Ishikawa (cell line): ENCODE results near the gene HSPB7.

Source experiments
- CEBPB ChIP-seq: IDR thresholded peaks from 2 replicates; pipeline ENCODE4 v1.6.1; 2012
- CREB1 ChIP-seq: IDR thresholded peaks from 2 replicates; pipeline ENCODE4 v1.6.1; 2012; ENCODE audit warnings: low read depth
- EGR1 ChIP-seq: IDR thresholded peaks from 2 replicates; pipeline ENCODE4 v1.6.1; 2012
- EP300 ChIP-seq: IDR thresholded peaks from 2 replicates; pipeline ENCODE4 v1.6.1; 2012; ENCODE audit warnings: borderline replicate concordance
- FOXM1 ChIP-seq: IDR thresholded peaks from 2 replicates; pipeline ENCODE4 v1.6.1; 2012; ENCODE audit warnings: low read depth, borderline replicate concordance
- MAX ChIP-seq: IDR thresholded peaks from 2 replicates; pipeline ENCODE4 v1.6.1; 2012
- NFIC ChIP-seq: IDR thresholded peaks from 2 replicates; pipeline ENCODE4 v1.6.1; 2012
- RAD21 ChIP-seq: IDR thresholded peaks from 2 replicates; pipeline ENCODE4 v1.6.1; 2012; ENCODE audit warnings: low read depth
- TAF1 ChIP-seq: IDR thresholded peaks from 2 replicates; pipeline ENCODE4 v1.6.1; 2012; ENCODE audit warnings: low read depth, mild to moderate bottlenecking
- TCF12 ChIP-seq: IDR thresholded peaks from 2 replicates; pipeline ENCODE4 v1.6.1; 2012; ENCODE audit warnings: low read depth
- TEAD4 ChIP-seq: IDR thresholded peaks from 2 replicates; pipeline ENCODE4 v1.6.1; 2012
- USF1 ChIP-seq: IDR thresholded peaks from 2 replicates; pipeline ENCODE4 v1.6.1; 2012
- YY1 ChIP-seq: IDR thresholded peaks from 2 replicates; pipeline ENCODE4 v1.6.1; 2012; ENCODE audit warnings: low read depth
- ZBTB7A ChIP-seq: IDR thresholded peaks from 2 replicates; pipeline ENCODE4 v1.6.1; 2012; ENCODE audit warnings: low read depth
- TF ChIP-seq, protein P1 (sequence below): IDR thresholded peaks from 2 replicates; pipeline ENCODE4 v1.6.1; 2012; ENCODE audit warnings: low read depth, mild to moderate bottlenecking

HSPB7 gene

GRCh38 chr1:16046842-16047241, 29.0 kb upstream of the HSPB7 start:
- TF ChIP-seq MAX = no peak
- TF ChIP-seq RAD21 = no peak

- TF ChIP-seq CEBPB = no peak
- TF ChIP-seq, protein P1, sequence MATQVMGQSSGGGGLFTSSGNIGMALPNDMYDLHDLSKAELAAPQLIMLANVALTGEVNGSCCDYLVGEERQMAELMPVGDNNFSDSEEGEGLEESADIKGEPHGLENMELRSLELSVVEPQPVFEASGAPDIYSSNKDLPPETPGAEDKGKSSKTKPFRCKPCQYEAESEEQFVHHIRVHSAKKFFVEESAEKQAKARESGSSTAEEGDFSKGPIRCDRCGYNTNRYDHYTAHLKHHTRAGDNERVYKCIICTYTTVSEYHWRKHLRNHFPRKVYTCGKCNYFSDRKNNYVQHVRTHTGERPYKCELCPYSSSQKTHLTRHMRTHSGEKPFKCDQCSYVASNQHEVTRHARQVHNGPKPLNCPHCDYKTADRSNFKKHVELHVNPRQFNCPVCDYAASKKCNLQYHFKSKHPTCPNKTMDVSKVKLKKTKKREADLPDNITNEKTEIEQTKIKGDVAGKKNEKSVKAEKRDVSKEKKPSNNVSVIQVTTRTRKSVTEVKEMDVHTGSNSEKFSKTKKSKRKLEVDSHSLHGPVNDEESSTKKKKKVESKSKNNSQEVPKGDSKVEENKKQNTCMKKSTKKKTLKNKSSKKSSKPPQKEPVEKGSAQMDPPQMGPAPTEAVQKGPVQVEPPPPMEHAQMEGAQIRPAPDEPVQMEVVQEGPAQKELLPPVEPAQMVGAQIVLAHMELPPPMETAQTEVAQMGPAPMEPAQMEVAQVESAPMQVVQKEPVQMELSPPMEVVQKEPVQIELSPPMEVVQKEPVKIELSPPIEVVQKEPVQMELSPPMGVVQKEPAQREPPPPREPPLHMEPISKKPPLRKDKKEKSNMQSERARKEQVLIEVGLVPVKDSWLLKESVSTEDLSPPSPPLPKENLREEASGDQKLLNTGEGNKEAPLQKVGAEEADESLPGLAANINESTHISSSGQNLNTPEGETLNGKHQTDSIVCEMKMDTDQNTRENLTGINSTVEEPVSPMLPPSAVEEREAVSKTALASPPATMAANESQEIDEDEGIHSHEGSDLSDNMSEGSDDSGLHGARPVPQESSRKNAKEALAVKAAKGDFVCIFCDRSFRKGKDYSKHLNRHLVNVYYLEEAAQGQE = no peak
- no peak for TF ChIP-seq TEAD4
- no peak for TF ChIP-seq EP300
- TF ChIP-seq FOXM1 = no peak
- TF ChIP-seq NFIC = no peak
- TF ChIP-seq RAD21 = no peak
- no peak for TF ChIP-seq MAX
- TF ChIP-seq ZBTB7A = no peak
- no peak for TF ChIP-seq EGR1
- TF ChIP-seq CREB1 = no peak
- TF ChIP-seq USF1 = no peak
- TF ChIP-seq YY1 = no peak
- no peak for TF ChIP-seq TCF12
- TF ChIP-seq TAF1 = no peak
Measured at GRCh38 chr1:16043950-16044349, 26.1 kb upstream of the HSPB7 start.

DNA sequence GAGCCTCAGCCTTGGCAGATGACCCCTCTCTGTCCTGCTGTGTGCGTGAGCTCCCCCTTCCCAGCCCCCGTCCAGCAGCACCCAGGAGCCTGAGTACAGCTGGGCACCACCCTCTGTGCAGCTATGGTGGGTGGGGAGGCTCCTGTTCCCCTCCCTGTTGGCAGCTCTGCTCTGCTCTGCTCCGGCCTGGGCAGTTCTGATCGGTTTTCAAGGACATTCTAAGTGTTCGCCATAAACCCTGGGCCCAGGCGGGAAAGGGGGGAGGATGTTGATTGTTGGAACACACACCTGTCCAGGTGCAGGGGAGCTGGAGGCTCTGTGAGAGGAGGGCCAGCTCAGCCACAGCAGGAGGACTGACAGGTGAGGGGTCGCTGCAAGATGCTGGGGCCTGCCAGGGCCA, 25.7 kb upstream of the HSPB7 start, which contains the start of gene CLCNKB:
Gene CLCNKB, plus strand, starts transcription at position 262 of the 400 bp plus-strand sequence. CDS start 711 bp downstream, outside the sequence.
- TF ChIP-seq FOXM1 (no peak), EGR1 (no peak), ZBTB7A (no peak), MAX (no peak), NFIC (no peak)

DNA sequence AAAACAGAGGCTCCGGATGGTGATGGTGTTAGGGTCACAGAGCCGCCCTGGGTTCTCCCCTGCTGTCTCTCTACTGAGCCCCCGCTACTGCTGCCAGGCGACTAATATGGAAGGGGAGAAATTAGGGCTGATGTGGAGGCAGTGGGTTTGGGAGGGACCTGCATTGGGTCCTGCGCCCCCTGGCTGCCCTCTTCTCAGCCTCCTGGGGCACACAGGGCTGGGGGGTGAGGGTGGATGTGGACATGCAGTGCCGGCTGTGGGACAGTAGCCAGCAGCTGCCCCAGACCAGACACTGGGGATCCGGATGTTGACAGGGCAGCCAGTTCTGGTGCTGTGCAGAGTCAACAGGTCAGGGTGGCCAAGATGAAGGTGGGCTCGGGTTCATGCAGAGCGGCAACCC, 24.3 kb upstream of the HSPB7 start:
- TF ChIP-seq EP300 (no peak), MAX (no peak), RAD21 (no peak), YY1 (no peak), FOXM1 (no peak), NFIC (no peak), CREB1 (no peak), TCF12 (no peak), USF1 (no peak), TAF1 (no peak)
- TF ChIP-seq, protein P1 = no peak

GRCh38 chr1:16041200-16041599, 23.4 kb upstream of the HSPB7 start:
- TF ChIP-seq EP300 (no peak), YY1 (no peak), TEAD4 (no peak), TCF12 (no peak), CREB1 (no peak), RAD21 (no peak), MAX (no peak), FOXM1 (no peak), TAF1 (no peak), EGR1 (no peak), NFIC (no peak), CEBPB (no peak)
- TF ChIP-seq, protein P1 = no peak
